ENCODE results near the gene TTC3.

TTC3 gene

GRCh38 chr21:37146320-37147235 is 73.5 kb downstream of the TTC3 start:
- TF ChIP-seq CTCF (IDR thresholded peaks at IDR 0.05; ENCODE audit: poor library complexity, severe bottlenecking): no peak
- no peaks in the 10 kb centered on the region for H3K27me3 ChIP-seq (ENCODE audit: insufficient read depth, poor library complexity, severe bottlenecking)
- H3K9me3 ChIP-seq (ENCODE audit: severe bottlenecking): no peaks in the 10 kb centered on the region
- H3K36me3 ChIP-seq (ENCODE audit: low read depth): peaks cover 70% of the 10 kb centered on the region
- H3K4me1 ChIP-seq (ENCODE audit: insufficient read depth, poor library complexity, severe bottlenecking): peaks cover 2% of the 10 kb centered on the region
- H3K4me3 ChIP-seq (ENCODE audit: severe bottlenecking): no peak overlapping the region
- H3K27ac ChIP-seq (ENCODE audit: poor library complexity, severe bottlenecking): no peak overlapping the region
- ATAC-seq (ENCODE audit: low read depth) (no peak), DNase-seq (ENCODE audit: low spot score) (no peak)

- peaks cover 80% of the 10 kb centered on the region for H3K36me3 ChIP-seq (ENCODE audit: low read depth)
These were observed 76.4 kb downstream of the TTC3 start for GRCh38 chr21:37149411-37149810.

GRCh38 chr21:37153196-37153934 is 80.3 kb downstream of the TTC3 start:
- peak overlapping the region; percentile 72 for H3K27ac ChIP-seq (ENCODE audit: poor library complexity, severe bottlenecking)
- TF ChIP-seq CTCF (IDR thresholded peaks at IDR 0.05; ENCODE audit: poor library complexity, severe bottlenecking): no peak
- no peaks in the 10 kb centered on the region for H3K9me3 ChIP-seq (ENCODE audit: severe bottlenecking)
- no peak overlapping the region for H3K4me3 ChIP-seq (ENCODE audit: severe bottlenecking)
- DNase-seq (ENCODE audit: low spot score): no peak
- peaks cover 17% of the 10 kb centered on the region for H3K4me1 ChIP-seq (ENCODE audit: insufficient read depth, poor library complexity, severe bottlenecking)
- ATAC-seq (ENCODE audit: low read depth): peak; percentile 68
- peaks cover 91% of the 10 kb centered on the region for H3K36me3 ChIP-seq (ENCODE audit: low read depth)
- no peaks in the 10 kb centered on the region for H3K27me3 ChIP-seq (ENCODE audit: insufficient read depth, poor library complexity, severe bottlenecking)

More at GRCh38 chr21:37149411-37149810, 76.4 kb downstream of the TTC3 start:
- DNase-seq (ENCODE audit: low spot score) (no peak), ATAC-seq (ENCODE audit: low read depth) (peak; percentile 41; the same call in 1 of the 3 replicates)
- Histone ChIP-seq H3K27ac (ENCODE audit: poor library complexity, severe bottlenecking) (no peak overlapping the region), H3K9me3 (ENCODE audit: severe bottlenecking) (no peaks in the 10 kb centered on the region), H3K27me3 (ENCODE audit: insufficient read depth, poor library complexity, severe bottlenecking) (no peaks in the 10 kb centered on the region), H3K4me3 (ENCODE audit: severe bottlenecking) (no peak overlapping the region), H3K4me1 (ENCODE audit: insufficient read depth, poor library complexity, severe bottlenecking) (peaks cover 17% of the 10 kb centered on the region)
- TF ChIP-seq CTCF (IDR thresholded peaks at IDR 0.05; ENCODE audit: poor library complexity, severe bottlenecking): no peak

GRCh38 chr21:37153935-37154350 is 80.9 kb downstream of the TTC3 start:
- no peaks in the 10 kb centered on the region for H3K9me3 ChIP-seq (ENCODE audit: severe bottlenecking)
- no peak overlapping the region for H3K4me3 ChIP-seq (ENCODE audit: severe bottlenecking)
- H3K27ac ChIP-seq (ENCODE audit: poor library complexity, severe bottlenecking): peak overlapping the region; percentile 72
- no peaks in the 10 kb centered on the region for H3K27me3 ChIP-seq (ENCODE audit: insufficient read depth, poor library complexity, severe bottlenecking)
- DNase-seq (ENCODE audit: low spot score): no peak
- H3K4me1 ChIP-seq (ENCODE audit: insufficient read depth, poor library complexity, severe bottlenecking): peaks cover 17% of the 10 kb centered on the region
- peaks cover 91% of the 10 kb centered on the region for H3K36me3 ChIP-seq (ENCODE audit: low read depth)
- no peak for TF ChIP-seq CTCF (IDR thresholded peaks at IDR 0.05; ENCODE audit: poor library complexity, severe bottlenecking)
- peak; percentile 33; the same call in 2 of the 3 replicates for ATAC-seq (ENCODE audit: low read depth)

Measured in RWPE2 (cell line).